GM19043 (cell line): ENCODE data around the gene ATP10D.

ENCODE experiments used
- ATAC-seq: cut with Tn5 transposase; IDR thresholded peaks from one replicate; pipeline ENCODE4 v1.9.1; 2021; ENCODE audit warnings: low read depth; ENCODE audit not compliant: unreplicated experiment

ATP10D gene

DNA sequence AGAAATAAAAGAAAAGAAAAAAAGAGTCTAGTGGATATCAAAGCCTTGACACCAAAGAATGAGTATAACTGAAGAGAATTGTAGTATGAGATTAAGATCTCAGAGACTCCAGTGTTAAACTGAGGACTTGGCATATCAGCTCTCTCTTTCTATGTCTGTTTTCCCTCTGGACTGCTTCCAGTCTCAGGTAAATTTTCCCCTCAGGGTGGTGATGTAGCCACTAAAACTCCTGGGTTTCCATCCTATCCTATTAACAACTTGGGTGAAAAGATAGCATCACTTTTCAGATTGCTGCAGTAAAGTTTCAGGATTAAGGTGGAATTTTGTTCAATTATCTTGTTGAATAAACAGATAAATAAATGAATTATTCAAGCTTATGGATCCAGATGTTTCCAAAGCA is 85.7 kb downstream of the ATP10D start:
- ATAC-seq: no peak

DNA sequence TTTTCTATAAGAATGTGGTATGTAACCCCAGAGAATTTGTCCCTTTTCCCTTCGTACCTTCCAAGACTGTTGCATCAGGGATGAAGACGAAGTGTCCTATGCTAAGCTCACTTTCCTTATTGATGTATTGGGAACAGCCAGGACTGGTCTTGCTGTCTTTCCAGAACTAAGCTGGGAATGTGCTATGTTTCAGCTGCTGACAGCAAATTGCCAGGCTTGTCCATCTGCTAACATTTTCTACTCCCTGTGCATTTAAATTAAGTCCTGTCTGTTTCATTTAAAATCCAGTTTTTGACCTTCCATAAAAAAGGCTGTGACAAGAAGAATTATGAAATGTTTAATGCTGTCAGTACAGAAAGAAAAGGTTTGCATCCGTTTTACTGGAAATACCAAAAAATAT is 87.9 kb downstream of the ATP10D start:
- ATAC-seq: no peak

DNA sequence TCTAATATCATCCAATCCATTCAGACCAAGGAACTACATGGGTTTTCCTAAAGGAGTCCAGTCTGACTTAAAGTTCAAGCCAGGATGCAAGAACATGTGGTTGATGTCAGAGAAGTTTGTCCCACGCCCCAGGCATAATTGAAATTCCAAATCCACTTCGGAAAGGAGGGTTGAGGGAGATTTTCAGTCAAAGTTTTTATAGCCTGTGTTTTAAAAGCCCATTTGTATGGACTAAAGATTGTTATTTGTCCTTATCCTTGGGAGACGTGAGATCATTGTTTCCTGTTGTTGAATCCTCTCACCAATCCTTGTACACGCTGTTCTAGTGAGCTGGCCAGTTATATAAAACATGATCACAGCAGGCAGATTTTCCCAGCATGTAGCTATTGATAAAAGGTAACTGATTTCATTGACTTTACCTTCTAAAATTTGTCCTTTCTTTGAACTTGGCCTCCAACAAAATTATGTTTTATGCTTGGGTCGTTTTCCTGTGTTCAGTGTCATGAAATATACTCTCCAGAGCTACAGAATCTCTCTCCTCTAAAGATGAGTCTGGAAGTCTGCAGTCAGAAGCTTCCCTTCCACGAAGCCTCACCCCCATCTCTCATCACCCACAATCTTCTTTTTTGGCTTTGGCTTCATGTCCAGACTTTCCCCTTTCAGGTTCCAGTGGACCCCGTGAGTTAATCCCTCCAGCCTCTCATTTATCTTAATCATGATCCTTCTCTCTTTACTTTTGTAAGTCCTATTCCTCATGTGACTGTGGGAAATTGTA is 92.9 kb downstream of the ATP10D start:
- no peak for ATAC-seq

DNA sequence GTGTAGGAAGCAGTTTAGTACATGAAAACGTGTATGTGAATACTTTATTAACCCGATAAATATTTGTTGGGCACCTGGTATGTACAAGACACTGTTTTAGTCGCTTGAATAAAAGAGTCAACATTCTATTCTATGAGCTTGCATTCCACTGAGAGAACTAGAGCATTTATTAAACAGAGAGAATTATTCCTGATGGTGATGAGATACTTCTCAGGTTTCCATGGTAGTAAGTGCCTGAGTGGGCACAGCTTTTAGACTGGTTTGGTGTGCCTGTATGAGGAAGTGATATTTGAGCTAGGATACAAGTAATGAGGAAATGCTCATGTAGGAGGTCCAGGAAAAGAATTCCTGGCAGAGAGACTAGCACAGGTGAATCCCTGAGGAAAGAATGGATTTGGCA is 94.2 kb downstream of the ATP10D start:
- ATAC-seq: no peak

GRCh38 chr4:47590325-47590724 is 105.2 kb downstream of the ATP10D start:
- no peak for ATAC-seq

- ATAC-seq: no peak
These were observed 112.6 kb downstream of the ATP10D start for GRCh38 chr4:47597696-47598095.

GRCh38 chr4:47598320-47598719 is 113.2 kb downstream of the ATP10D start:
- no peak for ATAC-seq

DNA sequence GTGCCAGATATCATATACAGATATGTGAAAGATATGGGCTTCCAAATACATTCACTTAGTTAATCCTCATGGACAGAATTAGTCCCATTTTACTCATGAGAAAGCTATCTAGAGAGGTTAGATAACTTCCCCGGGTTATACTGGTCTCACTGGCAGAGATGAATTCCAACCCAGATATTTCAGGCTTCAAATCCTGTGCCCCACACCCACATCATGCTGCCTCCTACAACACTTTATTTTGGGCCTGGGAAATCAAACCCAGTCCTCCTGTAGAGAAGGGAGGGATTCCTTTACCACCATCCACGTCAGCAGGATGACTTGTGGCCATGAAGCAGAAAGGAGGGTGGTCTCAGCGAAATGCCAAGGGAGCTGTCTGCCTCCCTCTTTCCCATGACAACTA is 113.8 kb downstream of the ATP10D start:
- ATAC-seq: no peak

DNA sequence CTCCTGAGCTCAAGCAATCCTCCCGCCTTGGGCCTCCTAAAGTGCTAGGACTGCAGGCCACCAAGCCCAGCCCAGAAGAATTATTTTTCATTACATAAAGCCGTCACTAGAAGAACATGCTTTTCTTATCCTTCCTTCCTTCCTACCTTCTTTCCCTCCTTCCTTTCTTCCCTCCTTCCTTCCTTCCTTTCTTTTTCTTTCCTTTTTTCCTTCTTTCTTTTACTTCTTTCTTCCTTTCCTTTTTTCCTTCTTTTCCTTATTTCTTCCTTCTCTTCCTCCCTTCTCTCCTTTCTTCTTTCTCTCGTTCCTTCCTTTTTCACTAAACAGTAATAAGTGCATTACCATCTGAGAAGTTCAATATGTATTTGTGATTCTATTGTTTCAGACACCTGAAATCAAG is 121.4 kb downstream of the ATP10D start:
- no peak for ATAC-seq

GRCh38 chr4:47612116-47613023 is 127.3 kb downstream of the ATP10D start:
- ATAC-seq: no peak

- no peak for ATAC-seq
These were observed 130.3 kb downstream of the ATP10D start for GRCh38 chr4:47615385-47615784.

DNA sequence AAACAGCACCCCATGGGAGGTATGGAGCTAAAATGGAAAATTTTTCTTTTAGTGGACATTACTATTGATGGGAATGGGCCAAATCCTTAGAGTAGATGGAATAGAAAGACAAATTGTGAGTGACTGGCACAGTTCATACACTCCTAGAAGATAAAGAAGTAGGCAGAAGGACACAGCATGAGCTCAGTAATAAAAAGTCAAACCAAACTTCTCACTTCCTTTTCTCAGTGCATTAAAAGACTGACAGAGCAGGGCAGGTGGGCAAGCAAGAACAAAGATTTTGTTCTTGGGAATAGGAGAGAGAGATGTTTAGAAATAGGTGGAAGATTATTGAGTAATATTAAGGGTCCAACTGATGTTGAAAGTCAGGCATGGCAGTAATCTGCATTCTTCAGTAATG is 132.5 kb downstream of the ATP10D start:
- no peak for ATAC-seq

DNA sequence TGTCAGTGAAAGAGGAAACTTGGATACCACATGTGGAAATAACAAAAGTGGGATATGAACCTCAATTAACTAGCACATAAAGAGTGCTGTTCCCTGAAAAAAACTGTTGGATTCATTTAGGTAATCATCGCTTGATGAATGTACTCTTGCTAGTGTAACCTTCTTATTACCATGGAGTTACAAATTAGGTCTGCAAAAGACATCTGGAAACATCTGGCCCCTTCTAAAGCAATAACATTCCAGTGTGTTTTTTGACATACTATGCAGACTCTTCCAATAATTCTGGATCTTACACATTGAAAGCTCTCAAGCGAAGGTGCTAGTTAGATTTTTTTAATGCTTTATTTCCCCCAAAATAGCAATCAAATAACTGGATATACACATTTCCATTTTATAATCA is 134.6 kb downstream of the ATP10D start:
- no peak for ATAC-seq

GRCh38 chr4:47621181-47621580 is 136.1 kb downstream of the ATP10D start:
- no peak for ATAC-seq

DNA sequence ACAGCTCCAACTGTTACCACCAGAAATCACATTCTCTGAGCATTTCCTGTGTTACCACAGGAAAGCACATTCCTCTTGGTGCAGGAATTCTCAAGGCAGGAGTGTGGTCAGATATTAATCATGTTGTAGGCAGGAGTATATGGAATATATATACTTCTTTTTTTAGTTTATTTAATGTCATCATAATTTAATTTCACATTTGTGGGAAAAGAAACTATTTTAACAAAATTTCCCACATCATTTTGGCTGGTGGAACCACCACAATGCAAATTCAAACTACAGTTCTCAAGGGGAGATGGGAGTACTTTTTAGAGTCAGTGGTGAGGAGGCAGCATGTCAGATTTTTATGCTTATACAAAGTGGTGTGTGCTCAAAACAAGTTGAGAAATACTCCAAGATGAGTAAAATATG is 139.0 kb downstream of the ATP10D start:
- no peak for ATAC-seq

DNA sequence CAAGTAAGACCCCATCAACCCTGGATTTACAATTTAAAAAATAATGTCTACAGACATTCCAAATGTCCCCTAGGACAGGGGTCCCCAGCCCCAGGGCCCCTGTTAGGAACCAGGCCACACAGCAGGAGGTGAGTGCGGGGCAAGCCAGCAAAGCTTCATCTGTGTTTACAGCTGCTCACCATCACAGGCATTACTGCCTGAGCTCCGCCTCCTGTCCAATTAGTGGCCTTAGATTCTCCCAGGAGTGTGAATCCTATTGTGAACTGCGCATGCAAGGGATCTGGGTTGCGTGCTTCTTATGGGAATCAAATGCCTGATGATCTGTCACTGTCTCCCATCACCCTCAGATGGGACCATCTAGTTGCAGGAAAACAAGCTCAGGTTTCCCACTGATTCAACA is 146.1 kb downstream of the ATP10D start:
- no peak for ATAC-seq

GRCh38 chr4:47639531-47639930 is 154.5 kb downstream of the ATP10D start:
- no peak for ATAC-seq

DNA sequence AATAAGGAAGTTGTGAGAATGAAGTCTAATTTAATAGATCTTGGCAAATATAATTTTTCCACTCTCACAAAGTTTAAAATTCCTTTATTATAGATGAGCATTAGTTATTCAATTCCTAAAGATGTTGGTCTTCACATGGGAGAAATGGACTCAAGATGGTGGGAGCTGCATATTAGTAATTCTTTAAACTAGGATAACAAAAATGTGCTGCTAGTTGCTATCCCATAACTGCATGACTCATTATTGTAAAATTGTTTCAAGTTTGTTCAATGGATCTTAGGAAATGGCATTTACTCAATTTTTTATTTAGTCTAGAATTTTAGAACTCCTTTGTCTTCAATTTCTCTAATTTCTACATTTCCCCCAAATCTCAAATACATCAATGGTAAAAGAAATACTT is 155.8 kb downstream of the ATP10D start:
- ATAC-seq: no peak

- ATAC-seq: no peak
These were observed 156.7 kb downstream of the ATP10D start for GRCh38 chr4:47641755-47642154.

DNA sequence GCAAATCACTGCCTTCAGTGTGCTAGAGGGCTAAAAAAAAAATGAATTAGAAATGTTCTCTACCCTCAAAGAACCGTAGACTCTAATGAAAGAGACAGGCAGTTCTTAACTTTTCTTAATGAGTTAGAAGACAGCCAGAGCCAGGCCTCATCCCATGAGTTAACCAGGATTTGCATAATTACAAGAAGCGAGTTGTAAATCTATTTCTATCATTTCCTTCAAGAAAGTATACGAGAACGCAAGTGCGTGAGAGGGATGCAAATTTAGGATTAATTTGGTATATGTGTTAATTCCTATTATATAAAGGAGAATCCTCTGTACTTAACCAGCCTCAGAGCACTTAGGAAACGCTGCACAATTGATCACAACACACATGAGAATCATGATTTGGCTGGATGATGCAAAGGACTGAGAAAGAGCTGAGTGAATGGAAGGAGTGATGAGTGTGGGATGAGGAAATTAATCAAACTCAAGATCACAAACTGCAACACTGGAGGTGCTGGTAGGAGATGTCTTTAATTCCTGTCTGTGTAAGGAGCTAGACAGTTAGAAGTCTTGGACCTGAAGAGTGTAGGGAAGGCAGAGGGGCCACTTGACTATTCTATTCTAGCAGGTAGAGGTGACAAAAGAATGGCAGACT is 157.2 kb downstream of the ATP10D start:
- ATAC-seq: no peak
